HepG2 (cell line): ENCODE measurements around the gene LTB4R. TPM values are rescaled to one million over a fixed set of nuclear protein-coding genes. Genes with fewer than 3 reads are reported as not detected.

Source experiments
- ATRX ChIP-seq: sonication (generic); formaldehyde crosslinking; IDR thresholded peaks from 2 replicates; pipeline ENCODE4 v1.4.0; 2020; ENCODE audit warnings: missing genetic modification reagents, borderline replicate concordance
- BHLHE40 ChIP-seq: IDR thresholded peaks from 2 replicates; pipeline ENCODE4 v1.6.1; 2011; ENCODE audit warnings: low read length, improper control_type of control experiment
- CBX5 ChIP-seq: sonication (generic); formaldehyde crosslinking; IDR thresholded peaks from 2 replicates; pipeline ENCODE4 v1.4.0; 2020; ENCODE audit warnings: missing genetic modification reagents, borderline replicate concordance
- GPN1 ChIP-seq: sonication (generic); formaldehyde crosslinking; IDR thresholded peaks from 2 replicates; pipeline ENCODE4 v1.5.1; 2020; ENCODE audit warnings: missing genetic modification reagents, borderline replicate concordance
- HCFC1 ChIP-seq: fragments of 150-350 bp; IDR thresholded peaks from 2 replicates; pipeline ENCODE4 v1.6.1; 2014; ENCODE audit warnings: low read depth, low read length
- KDM2A ChIP-seq: sonication (generic); formaldehyde crosslinking; IDR thresholded peaks from 2 replicates; pipeline ENCODE4 v1.4.0; 2020; ENCODE audit warnings: low read depth, missing genetic modification reagents, borderline replicate concordance
- PHF21A ChIP-seq: sonication (generic); formaldehyde crosslinking; IDR thresholded peaks from 2 replicates; pipeline ENCODE4 v1.5.0; 2020; ENCODE audit warnings: mild to moderate bottlenecking, missing genetic modification reagents
- RAD21 ChIP-seq: fragments of 450-650 bp; formaldehyde crosslinking; IDR thresholded peaks from 2 replicates; pipeline ENCODE4 v1.5.0; 2020; ENCODE audit warnings: mild to moderate bottlenecking
- SIN3A ChIP-seq: IDR thresholded peaks from 2 replicates; pipeline ENCODE4 v1.6.1; 2011; ENCODE audit warnings: low read depth, mild to moderate bottlenecking, control low read depth, low read length, borderline replicate concordance
- SP1 ChIP-seq, 2 experiments: fragments of 450-650 bp in 1 of 2; sonication (generic) in 1 of 2; formaldehyde crosslinking in 1 of 2; IDR thresholded peaks; 2 replicates each; pipeline versions ENCODE4 v1.4.0 to v1.6.1; 2016 to 2020; ENCODE audit warnings: missing genetic modification reagents in 1 of 2
- SRF ChIP-seq: IDR thresholded peaks from 2 replicates; pipeline ENCODE4 v1.6.1; 2011; ENCODE audit warnings: mild to moderate bottlenecking, low read depth, low read length, moderate library complexity
- TAF1 ChIP-seq: sonication (generic); formaldehyde crosslinking; IDR thresholded peaks from 2 replicates; pipeline ENCODE4 v1.4.0; 2020; ENCODE audit warnings: missing genetic modification reagents
- TCF7L2 ChIP-seq: IDR thresholded peaks from 2 replicates; pipeline ENCODE4 v1.6.1; 2011; ENCODE audit warnings: mild to moderate bottlenecking, low read depth, low read length, moderate library complexity
- TEAD2 ChIP-seq: sonication (generic); formaldehyde crosslinking; IDR thresholded peaks from 2 replicates; pipeline ENCODE4 v1.9.0; 2021; ENCODE audit warnings: missing genetic modification reagents
- ZNF138 ChIP-seq: sonication (generic); formaldehyde crosslinking; IDR thresholded peaks from 2 replicates; pipeline ENCODE4 v1.5.0; 2020; ENCODE audit warnings: mild to moderate bottlenecking, low read depth, missing genetic modification reagents
- ZNF34 ChIP-seq: sonication (generic); formaldehyde crosslinking; IDR thresholded peaks from 2 replicates; pipeline ENCODE4 v1.4.0; 2020; ENCODE audit warnings: mild to moderate bottlenecking, missing genetic modification reagents, borderline replicate concordance
- ZNF383 ChIP-seq: sonication (generic); formaldehyde crosslinking; IDR thresholded peaks from 2 replicates; pipeline ENCODE4 v1.4.0; 2020; ENCODE audit warnings: missing genetic modification reagents, mild to moderate bottlenecking, borderline replicate concordance
- ZNF605 ChIP-seq: sonication (generic); formaldehyde crosslinking; IDR thresholded peaks from 2 replicates; pipeline ENCODE4 v1.8.0; 2022; ENCODE audit warnings: mild to moderate bottlenecking, missing genetic modification reagents
- ZNF746 ChIP-seq: sonication (generic); formaldehyde crosslinking; IDR thresholded peaks from 2 replicates; pipeline ENCODE4 v1.8.0; 2022; ENCODE audit warnings: mild to moderate bottlenecking, missing genetic modification reagents
- ZZZ3 ChIP-seq: sonication (generic); formaldehyde crosslinking; IDR thresholded peaks from 2 replicates; pipeline ENCODE4 v1.4.0; 2020; ENCODE audit warnings: missing genetic modification reagents, mild to moderate bottlenecking, borderline replicate concordance
- polyA plus RNA-seq, 8 experiments: library from polyadenylated mRNA; depleted of rRNA in 3 of 8; stranded (reverse) in 7 of 8; unstranded in 1 of 8; fragments of >200 nt; fragmentation: Illumina TruSeq in 4 of 8; extraction: Trizol in 4 of 8; gene quantifications; 2 replicates each; pipeline versions ENCODE4 v1.2.1 to v1.2.3, GENCODE V29; 2011 to 2016; ENCODE audit warnings: low read depth in 4 of 8, missing spikeins in 1 of 8, mixed read lengths in 1 of 8; ENCODE audit not compliant: insufficient read depth in 1 of 8
- total RNA-seq, 5 experiments: library from RNA; depleted of rRNA; stranded (reverse); fragments of >200 nt; fragmentation: Illumina TruSeq; extraction: Trizol; gene quantifications; 2 replicates each; pipeline ENCODE4 v1.2.3, GENCODE V29; 2016; ENCODE audit warnings: low read depth in 1 of 5
- TF ChIP-seq, protein P1 (sequence below): sonication (generic); formaldehyde crosslinking; IDR thresholded peaks from 2 replicates; pipeline ENCODE4 v1.4.0; 2020; ENCODE audit warnings: missing genetic modification reagents
- TF ChIP-seq, protein P2 (sequence below): IDR thresholded peaks from 2 replicates; pipeline ENCODE4 v1.6.1; 2016; ENCODE audit warnings: missing compliant biosample characterization, missing genetic modification reagents, borderline replicate concordance
- TF ChIP-seq, protein P3 (sequence below): sonication (generic); formaldehyde crosslinking; IDR thresholded peaks from 2 replicates; pipeline ENCODE4 v1.5.0; 2020; ENCODE audit warnings: missing genetic modification reagents, mild to moderate bottlenecking, borderline replicate concordance
- TF ChIP-seq, protein P4 (sequence below), 2 experiments: IDR thresholded peaks; 2 replicates each; pipeline ENCODE4 v1.6.1; 2011 to 2012; ENCODE audit warnings: low read length in 2 of 2, borderline replicate concordance in 1 of 2, low read depth in 1 of 2, mild to moderate bottlenecking in 1 of 2, moderate library complexity in 1 of 2

The LTB4R gene
- total and polyA plus RNA-seq, 2 of the 13 experiments (the other 11 are each of a cell fraction or from before 2014, with no cell fraction given): 3.2 to 8.2 TPM

DNA sequence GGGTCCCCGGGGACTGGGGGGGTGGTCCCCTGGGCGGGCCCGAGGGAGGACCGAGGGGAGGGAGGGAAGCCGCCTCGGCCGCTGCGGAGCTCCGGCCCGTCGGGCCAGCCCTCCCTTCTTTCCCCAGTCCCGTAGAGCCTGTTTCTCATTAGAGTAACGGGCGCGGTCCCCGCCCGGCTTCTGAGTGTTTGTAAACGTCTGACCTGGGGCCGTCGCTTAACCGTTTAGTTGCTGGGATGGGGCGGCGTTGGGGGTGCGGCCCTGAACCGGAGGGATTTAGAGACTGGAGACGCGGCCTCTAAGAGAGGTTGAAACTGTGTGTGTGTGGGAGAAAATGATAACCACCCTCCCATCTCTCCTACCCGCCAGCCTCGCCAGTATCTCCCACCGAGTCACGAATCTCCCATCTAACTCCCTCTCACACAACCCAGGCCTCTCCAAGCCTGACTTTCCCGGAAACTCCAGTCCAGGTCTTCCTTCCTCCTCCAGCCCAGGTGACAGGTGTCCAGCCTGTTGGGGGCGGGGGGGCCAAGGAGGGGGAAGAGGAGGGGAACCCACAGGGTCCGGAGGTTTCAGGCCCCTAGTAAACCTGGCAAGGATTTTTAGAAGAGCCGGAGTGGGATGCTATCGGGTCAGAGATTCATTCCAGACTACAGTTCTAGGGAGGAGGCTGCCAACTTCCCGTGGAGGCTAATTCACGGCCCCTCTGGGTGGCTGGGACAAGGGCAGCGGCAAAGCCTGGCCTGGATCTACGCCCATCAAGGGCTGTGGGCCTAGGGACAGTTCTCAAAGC, 55.6 kb downstream of the LTB4R start (continued):
- TF ChIP-seq CBX5 (CRISPR knock-in tag): 0 out of 2 replicates have a peak, but pooled peaks have one; percentile 26
- 0 out of 2 replicates have a peak, but pooled peaks have one; percentile 91 for TF ChIP-seq ZNF383 (CRISPR knock-in tag)
- TF ChIP-seq, protein P1, sequence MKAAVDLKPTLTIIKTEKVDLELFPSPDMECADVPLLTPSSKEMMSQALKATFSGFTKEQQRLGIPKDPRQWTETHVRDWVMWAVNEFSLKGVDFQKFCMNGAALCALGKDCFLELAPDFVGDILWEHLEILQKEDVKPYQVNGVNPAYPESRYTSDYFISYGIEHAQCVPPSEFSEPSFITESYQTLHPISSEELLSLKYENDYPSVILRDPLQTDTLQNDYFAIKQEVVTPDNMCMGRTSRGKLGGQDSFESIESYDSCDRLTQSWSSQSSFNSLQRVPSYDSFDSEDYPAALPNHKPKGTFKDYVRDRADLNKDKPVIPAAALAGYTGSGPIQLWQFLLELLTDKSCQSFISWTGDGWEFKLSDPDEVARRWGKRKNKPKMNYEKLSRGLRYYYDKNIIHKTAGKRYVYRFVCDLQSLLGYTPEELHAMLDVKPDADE (CRISPR knock-in tag): no peak; the same call in 1 of the 2 replicates
- peak; percentile 34 for TF ChIP-seq GPN1
- TF ChIP-seq PHF21A (CRISPR knock-in tag): peak; percentile 50
- peak; percentile 74; the same call in 1 of the 2 replicates for TF ChIP-seq ZNF605 (CRISPR knock-in tag)
- no peak for TF ChIP-seq TCF7L2
- TF ChIP-seq ZNF746 (CRISPR knock-in tag): no peak; the same call in 1 of the 2 replicates
- TF ChIP-seq TAF1 (CRISPR knock-in tag): no peak
- TF ChIP-seq BHLHE40: no peak
- TF ChIP-seq TEAD2: no peak
- TF ChIP-seq RAD21: no peak
- TF ChIP-seq, protein P2, sequence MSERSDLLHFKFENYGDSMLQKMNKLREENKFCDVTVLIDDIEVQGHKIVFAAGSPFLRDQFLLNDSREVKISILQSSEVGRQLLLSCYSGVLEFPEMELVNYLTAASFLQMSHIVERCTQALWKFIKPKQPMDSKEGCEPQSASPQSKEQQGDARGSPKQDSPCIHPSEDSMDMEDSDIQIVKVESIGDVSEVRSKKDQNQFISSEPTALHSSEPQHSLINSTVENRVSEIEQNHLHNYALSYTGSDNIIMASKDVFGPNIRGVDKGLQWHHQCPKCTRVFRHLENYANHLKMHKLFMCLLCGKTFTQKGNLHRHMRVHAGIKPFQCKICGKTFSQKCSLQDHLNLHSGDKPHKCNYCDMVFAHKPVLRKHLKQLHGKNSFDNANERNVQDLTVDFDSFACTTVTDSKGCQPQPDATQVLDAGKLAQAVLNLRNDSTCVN (CRISPR knock-in tag): no peak
- no peak for TF ChIP-seq ZNF34 (CRISPR knock-in tag)
- TF ChIP-seq SIN3A: peak; percentile 88; the same call in 1 of the 2 replicates
- TF ChIP-seq ATRX (CRISPR knock-in tag): no peak
- no peak for TF ChIP-seq SRF
- TF ChIP-seq ZZZ3: no peak
- TF ChIP-seq, protein P3, sequence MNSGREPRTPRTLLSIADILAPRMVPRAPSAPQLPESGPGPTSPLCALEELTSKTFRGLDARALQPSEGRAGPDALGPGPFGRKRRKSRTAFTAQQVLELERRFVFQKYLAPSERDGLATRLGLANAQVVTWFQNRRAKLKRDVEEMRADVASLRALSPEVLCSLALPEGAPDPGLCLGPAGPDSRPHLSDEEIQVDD (CRISPR knock-in tag): no peak; the same call in 1 of the 2 replicates
- TF ChIP-seq ZNF138 (CRISPR knock-in tag): no peak
- TF ChIP-seq HCFC1: no peak
- no peak for TF ChIP-seq SP1 (IDR thresholded peaks at IDR 0.05)
- TF ChIP-seq SP1 (CRISPR knock-in tag; IDR thresholded peaks at IDR 0.05): peak; percentile 38; the same call in 1 of the 2 replicates
- TF ChIP-seq, protein P4, sequence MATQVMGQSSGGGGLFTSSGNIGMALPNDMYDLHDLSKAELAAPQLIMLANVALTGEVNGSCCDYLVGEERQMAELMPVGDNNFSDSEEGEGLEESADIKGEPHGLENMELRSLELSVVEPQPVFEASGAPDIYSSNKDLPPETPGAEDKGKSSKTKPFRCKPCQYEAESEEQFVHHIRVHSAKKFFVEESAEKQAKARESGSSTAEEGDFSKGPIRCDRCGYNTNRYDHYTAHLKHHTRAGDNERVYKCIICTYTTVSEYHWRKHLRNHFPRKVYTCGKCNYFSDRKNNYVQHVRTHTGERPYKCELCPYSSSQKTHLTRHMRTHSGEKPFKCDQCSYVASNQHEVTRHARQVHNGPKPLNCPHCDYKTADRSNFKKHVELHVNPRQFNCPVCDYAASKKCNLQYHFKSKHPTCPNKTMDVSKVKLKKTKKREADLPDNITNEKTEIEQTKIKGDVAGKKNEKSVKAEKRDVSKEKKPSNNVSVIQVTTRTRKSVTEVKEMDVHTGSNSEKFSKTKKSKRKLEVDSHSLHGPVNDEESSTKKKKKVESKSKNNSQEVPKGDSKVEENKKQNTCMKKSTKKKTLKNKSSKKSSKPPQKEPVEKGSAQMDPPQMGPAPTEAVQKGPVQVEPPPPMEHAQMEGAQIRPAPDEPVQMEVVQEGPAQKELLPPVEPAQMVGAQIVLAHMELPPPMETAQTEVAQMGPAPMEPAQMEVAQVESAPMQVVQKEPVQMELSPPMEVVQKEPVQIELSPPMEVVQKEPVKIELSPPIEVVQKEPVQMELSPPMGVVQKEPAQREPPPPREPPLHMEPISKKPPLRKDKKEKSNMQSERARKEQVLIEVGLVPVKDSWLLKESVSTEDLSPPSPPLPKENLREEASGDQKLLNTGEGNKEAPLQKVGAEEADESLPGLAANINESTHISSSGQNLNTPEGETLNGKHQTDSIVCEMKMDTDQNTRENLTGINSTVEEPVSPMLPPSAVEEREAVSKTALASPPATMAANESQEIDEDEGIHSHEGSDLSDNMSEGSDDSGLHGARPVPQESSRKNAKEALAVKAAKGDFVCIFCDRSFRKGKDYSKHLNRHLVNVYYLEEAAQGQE (IDR thresholded peaks at IDR 0.05; ENCODE audit: borderline replicate concordance in 1 of 2, low read depth in 1 of 2, low read length in 2 of 2): no peak
- TF ChIP-seq KDM2A: no peak; the same call in 1 of the 2 replicates
